HepG2 (cell line): ENCODE measurements around the gene ZNF765. TPM values are rescaled to one million over a fixed set of nuclear protein-coding genes. Genes with fewer than 3 reads are reported as not detected.
"Not testable (repeated sequence)": the region's sequence is repeated elsewhere in the genome, so short reads cannot be mapped to it uniquely, and the experiment has no call there.

Experiments used
- ATAC-seq: fragments of 200-7000 bp; cut with Tn5 transposase; 3 replicates; pipeline ENCODE4 v1.9.1; 2020; ENCODE audit warnings: mild to moderate bottlenecking, moderate library complexity
- BruUV-seq: library from RNA; stranded (reverse); fragments of 400-500 nt; replicated peaks from 2 replicates; lab custom pipeline; 2021; lab: Mats Ljungman, UMichigan
- CTCF ChIA-PET: fragments of 300-600 bp; formaldehyde crosslinking; extraction: SDS; loops from one replicate; lab custom pipeline; 2021; ENCODE audit warnings: low total read pairs, inconsistent platforms, low intra/inter-chr PET ratio; lab: Yijun Ruan, JAX
- POLR2A ChIA-PET: fragments of 350-600 bp; sonication (Branson Sonifier 250); formaldehyde crosslinking; loops from one replicate; lab custom pipeline; 2020; ENCODE audit warnings: antibody characterized with exemption, inconsistent platforms; lab: Yijun Ruan, JAX
- DNase-seq: peaks from one replicate; pipeline ENCODE4 v3.0.0-alpha.2; 2015; ENCODE audit warnings: low spot score
- FAIRE-seq: peaks from 3 replicates; lab custom pipeline; 2011; peaks lifted over from hg19 to GRCh38; lab: Jason Lieb, UNC
- H2AFZ ChIP-seq: one replicate; pipeline ENCODE4 v1.6.1; 2011; ENCODE audit warnings: low read length, inconsistent platforms
- H3K27ac ChIP-seq: fragments of 300-600 bp; 3 replicates; pipeline ENCODE4 v1.8.0; 2011; ENCODE audit warnings: mixed run types, mild to moderate bottlenecking, mixed read lengths, low read length, inconsistent platforms; ENCODE audit not compliant: insufficient read depth; ENCODE audit errors: extremely low read length
- H3K27me3 ChIP-seq, 2 experiments: fragments of 200-600 bp in 1 of 2; 2 replicates in 1 of 2; 3 replicates in 1 of 2; pipeline versions ENCODE4 v1.6.0 to v1.8.0; 2011; ENCODE audit warnings: low read length in 2 of 2, mild to moderate bottlenecking in 2 of 2, moderate library complexity in 2 of 2, inconsistent platforms in 1 of 2; ENCODE audit not compliant: insufficient read depth in 2 of 2, control insufficient read depth in 1 of 2
- H3K36me3 ChIP-seq, 2 experiments: fragments of 200-600 bp in 1 of 2; replicated peaks in 1 of 2; 2 replicates in 1 of 2; 3 replicates in 1 of 2; pipeline versions ENCODE4 v1.5.1 to v1.8.0; 2011; ENCODE audit warnings: low read length in 2 of 2, inconsistent platforms in 1 of 2; ENCODE audit not compliant: insufficient read depth in 2 of 2, control insufficient read depth in 1 of 2
- H3K4me1 ChIP-seq: 2 replicates; pipeline ENCODE4 v1.5.1; 2012; ENCODE audit warnings: low read length, inconsistent platforms; ENCODE audit not compliant: insufficient read depth
- H3K4me2 ChIP-seq: 2 replicates; pipeline ENCODE4 v1.6.0; 2011; ENCODE audit warnings: low read depth, low read length, inconsistent platforms
- H3K4me3 ChIP-seq, 3 experiments: fragments of 200-600 bp in 1 of 3; sonication (generic), shearing (Covaris generic) in 1 of 3; replicated peaks in 1 of 3; 2 replicates each; pipeline ENCODE4 v1.5.1; 2011 to 2016; ENCODE audit warnings: low read length in 3 of 3, inconsistent platforms in 2 of 3, low read depth in 2 of 3, mild to moderate bottlenecking in 2 of 3, control low read depth in 1 of 3, mixed read lengths in 1 of 3; ENCODE audit not compliant: insufficient read depth in 1 of 3
- H3K79me2 ChIP-seq: one replicate; pipeline ENCODE4 v1.6.1; 2011; ENCODE audit warnings: low read length, inconsistent platforms; ENCODE audit not compliant: insufficient read depth
- H3K9ac ChIP-seq: 2 replicates; pipeline ENCODE4 v1.6.0; 2011; ENCODE audit warnings: mild to moderate bottlenecking, low read depth, low read length, inconsistent platforms; ENCODE audit not compliant: insufficient read depth
- H3K9me3 ChIP-seq: 2 replicates; pipeline ENCODE4 v1.5.1; 2012; ENCODE audit warnings: mild to moderate bottlenecking, low read length
- H4K20me1 ChIP-seq: 2 replicates; pipeline ENCODE4 v1.6.0; 2011; ENCODE audit warnings: inconsistent platforms, mild to moderate bottlenecking, low read length, moderate library complexity; ENCODE audit not compliant: insufficient read depth
- FOSL2 ChIP-seq: sonication (generic); formaldehyde crosslinking; IDR thresholded peaks from 2 replicates; pipeline ENCODE4 v1.4.0; 2020; ENCODE audit warnings: missing genetic modification reagents
- WGBS: methylation state at CpG from one replicate; pipeline ENCODE4 v1.1.6; 2017; ENCODE audit warnings: low lambda C conversion rate; 5-methylcytosine and 5-hydroxymethylcytosine counted together
- in situ Hi-C: cut with HindIII; loops from 2 replicates; pipeline ENCODE4 v1.10.0; 2017; ENCODE audit warnings: low pct_unique_long_range_greater_than_20kb; ENCODE audit not compliant: extremely low pct_ligation_motif_present
- intact Hi-C: fragments of 100-400 bp; cut with micrococcal nuclease; formaldehyde crosslinking; loops from one replicate; pipeline ENCODE4 v1.10.0; 2022; ENCODE audit not compliant: unreplicated experiment
- polyA plus RNA-seq, 8 experiments: library from polyadenylated mRNA; depleted of rRNA in 3 of 8; stranded (reverse) in 7 of 8; unstranded in 1 of 8; fragments of >200 nt; fragmentation: Illumina TruSeq in 4 of 8; extraction: Trizol in 4 of 8; gene quantifications; 2 replicates each; pipeline versions ENCODE4 v1.2.1 to v1.2.3, GENCODE V29; 2011 to 2016; ENCODE audit warnings: low read depth in 4 of 8, missing spikeins in 1 of 8, mixed read lengths in 1 of 8; ENCODE audit not compliant: insufficient read depth in 1 of 8
- small RNA-seq, 3 experiments: library from RNA; depleted of rRNA; stranded (forward); fragments of <200 nt; gene quantifications; one replicate each; pipeline ENCODE3, GENCODE V24; 2012; ENCODE audit warnings: low read depth in 2 of 3, low replicate concordance in 1 of 3; ENCODE audit not compliant: insufficient read length in 3 of 3, insufficient read depth in 2 of 3
- total RNA-seq, 5 experiments: library from RNA; depleted of rRNA; stranded (reverse); fragments of >200 nt; fragmentation: Illumina TruSeq; extraction: Trizol; gene quantifications; 2 replicates each; pipeline ENCODE4 v1.2.3, GENCODE V29; 2016; ENCODE audit warnings: low read depth in 1 of 5

ZNF765 gene
- total and polyA plus RNA-seq, 2 of the 13 experiments (the other 11 are each of a cell fraction or from before 2014, with no cell fraction given), result 5.0 to 14.5 TPM

GRCh38 chr19:53475470-53475869, 80.5 kb downstream of the ZNF765 start:
- Histone ChIP-seq H3K4me1 (peaks cover 11% of the 10 kb centered on the region; the same call in 1 of the 2 replicates), H3K36me3 (peaks cover 6 to 26% of the 10 kb centered on the region in 2 experiments; a peak in 4 of 5 replicates), H3K79me2 (peaks cover 10% of the 10 kb centered on the region)
- H3K27ac ChIP-seq, CTCF ChIA-PET, H3K9me3 ChIP-seq, H2AFZ ChIP-seq, BruUV-seq, H3K9ac ChIP-seq, intact Hi-C loops, H3K27me3 ChIP-seq, FAIRE-seq, H4K20me1 ChIP-seq, H3K4me3 ChIP-seq, H3K4me2 ChIP-seq, in situ Hi-C loops, ATAC-seq, DNase-seq, POLR2A ChIA-PET: not testable (repeated sequence)
- TF ChIP-seq FOSL2, result 0 out of 2 replicates have a peak, but pooled peaks have one; percentile 27
- 87% methylated on average over 6 of the region's 6 CpGs for WGBS

Small RNAs within 50 kb of the gene (small RNA-seq; reads per million reads assigned to genes)
- 0 reads per million in 3 experiments for gene RPL39P36

Other genes starting within 250 kb of the ZNF765 start
- 5.3 and 6.2 TPM in 2 replicates for gene ZNF347, start 236.1 kb upstream of the ZNF765 start, total RNA-seq (2016; rRNA removed; fragmentation: Illumina TruSeq; extraction: Trizol)
- 1.1 TPM in 2 replicates for gene ZNF347, start 236.1 kb upstream of the ZNF765 start, polyA plus RNA-seq (2011; rRNA removed)
- 0.32 and 0.49 TPM in 2 replicates for gene ZNF665, start 201.8 kb upstream of the ZNF765 start, total RNA-seq (2016; rRNA removed; fragmentation: Illumina TruSeq; extraction: Trizol)
- gene ZNF665, start 201.8 kb upstream of the ZNF765 start, polyA plus RNA-seq (2011; rRNA removed), result 0.30 and 0.45 TPM in 2 replicates
- not detected in 2 replicates for gene ZNF677, start 140.3 kb upstream of the ZNF765 start, total RNA-seq (2016; rRNA removed; fragmentation: Illumina TruSeq; extraction: Trizol)
- gene ZNF677, start 140.3 kb upstream of the ZNF765 start, polyA plus RNA-seq (2011; rRNA removed), result not detected in 2 replicates
- gene VN1R2, start 136.9 kb upstream of the ZNF765 start, total RNA-seq (2016; rRNA removed; fragmentation: Illumina TruSeq; extraction: Trizol), result not detected in 2 replicates
- not detected in 2 replicates for gene VN1R2, start 136.9 kb upstream of the ZNF765 start, polyA plus RNA-seq (2011; rRNA removed)
- not detected in 2 replicates for gene VN1R4, start 127.4 kb upstream of the ZNF765 start, total RNA-seq (2016; rRNA removed; fragmentation: Illumina TruSeq; extraction: Trizol)
- gene VN1R4, start 127.4 kb upstream of the ZNF765 start, polyA plus RNA-seq (2011; rRNA removed), result not detected in 2 replicates
- 9.6 and 15.1 TPM in 2 replicates for gene ZNF845, start 61.4 kb upstream of the ZNF765 start, total RNA-seq (2016; rRNA removed; fragmentation: Illumina TruSeq; extraction: Trizol)
- gene ZNF845, start 61.4 kb upstream of the ZNF765 start, polyA plus RNA-seq (2011; rRNA removed), result 1.7 and 1.9 TPM in 2 replicates
- 8.7 and 9.9 TPM in 2 replicates for gene ZNF525, start 29.4 kb upstream of the ZNF765 start, total RNA-seq (2016; rRNA removed; fragmentation: Illumina TruSeq; extraction: Trizol)
- 2.8 and 3.4 TPM in 2 replicates for gene ZNF525, start 29.4 kb upstream of the ZNF765 start, polyA plus RNA-seq (2011; rRNA removed)
- 16.2 and 20.8 TPM in 2 replicates for gene ZNF761, start 36.8 kb downstream of the ZNF765 start, total RNA-seq (2016; rRNA removed; fragmentation: Illumina TruSeq; extraction: Trizol)
- gene ZNF761, start 36.8 kb downstream of the ZNF765 start, polyA plus RNA-seq (2011; rRNA removed), result 11.6 and 12.0 TPM in 2 replicates
- 8.9 and 14.9 TPM in 2 replicates for gene ZNF813, start 72.6 kb downstream of the ZNF765 start, total RNA-seq (2016; rRNA removed; fragmentation: Illumina TruSeq; extraction: Trizol)
- gene ZNF813, start 72.6 kb downstream of the ZNF765 start, polyA plus RNA-seq (2011; rRNA removed), result 2.1 TPM in 2 replicates
- gene ZNF331, start 143.0 kb downstream of the ZNF765 start, total RNA-seq (2016; rRNA removed; fragmentation: Illumina TruSeq; extraction: Trizol), result 13.3 and 15.2 TPM in 2 replicates
- 8.2 and 9.5 TPM in 2 replicates for gene ZNF331, start 143.0 kb downstream of the ZNF765 start, polyA plus RNA-seq (2011; rRNA removed)
- gene DPRX, start 236.8 kb downstream of the ZNF765 start, total RNA-seq (2016; rRNA removed; fragmentation: Illumina TruSeq; extraction: Trizol), result not detected in 2 replicates
- 0.24 TPM in 1 of 2 replicates, not detected in the other for gene DPRX, start 236.8 kb downstream of the ZNF765 start, polyA plus RNA-seq (2011; rRNA removed)